ENCODE data around the gene IFIT2.

Gene IFIT2

DNA sequence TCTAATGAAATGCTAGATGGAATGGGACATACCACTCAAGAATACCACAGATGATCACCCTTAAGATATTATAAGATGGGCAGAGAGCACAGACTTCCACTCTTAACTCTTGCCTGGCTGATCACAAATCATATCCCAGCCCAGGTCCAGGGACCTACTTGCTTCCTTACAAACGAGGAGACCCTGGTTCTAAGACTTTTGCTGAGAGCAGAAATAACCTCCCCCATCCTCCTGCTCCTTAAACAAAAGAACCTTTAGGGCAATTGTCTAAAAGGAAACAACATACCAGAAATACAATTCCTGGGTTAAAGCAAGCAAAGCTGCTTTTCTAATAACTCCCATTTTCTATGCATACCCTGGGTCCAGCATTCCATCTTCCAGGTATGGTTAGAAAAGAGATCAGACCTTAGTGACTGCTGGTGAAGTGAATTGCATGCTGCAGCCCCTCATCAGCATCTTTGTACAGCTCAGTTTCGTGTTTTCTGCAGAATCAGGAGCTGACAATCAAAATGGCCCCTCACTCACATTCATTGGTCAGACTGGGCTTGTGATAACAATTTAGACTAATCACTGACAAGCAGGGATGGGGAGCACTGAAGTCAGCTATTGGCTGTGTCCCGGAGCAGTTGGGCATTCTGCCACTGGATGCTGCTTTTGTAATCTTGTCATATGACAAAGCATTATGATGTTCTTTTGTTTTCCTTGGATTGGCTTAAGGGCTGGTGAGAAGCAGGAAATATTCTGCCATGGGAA lies 40.5 kb downstream of the IFIT2 start:
- no peak for DNase-seq (ENCODE audit: low read depth)
- TF ChIP-seq, protein P1, sequence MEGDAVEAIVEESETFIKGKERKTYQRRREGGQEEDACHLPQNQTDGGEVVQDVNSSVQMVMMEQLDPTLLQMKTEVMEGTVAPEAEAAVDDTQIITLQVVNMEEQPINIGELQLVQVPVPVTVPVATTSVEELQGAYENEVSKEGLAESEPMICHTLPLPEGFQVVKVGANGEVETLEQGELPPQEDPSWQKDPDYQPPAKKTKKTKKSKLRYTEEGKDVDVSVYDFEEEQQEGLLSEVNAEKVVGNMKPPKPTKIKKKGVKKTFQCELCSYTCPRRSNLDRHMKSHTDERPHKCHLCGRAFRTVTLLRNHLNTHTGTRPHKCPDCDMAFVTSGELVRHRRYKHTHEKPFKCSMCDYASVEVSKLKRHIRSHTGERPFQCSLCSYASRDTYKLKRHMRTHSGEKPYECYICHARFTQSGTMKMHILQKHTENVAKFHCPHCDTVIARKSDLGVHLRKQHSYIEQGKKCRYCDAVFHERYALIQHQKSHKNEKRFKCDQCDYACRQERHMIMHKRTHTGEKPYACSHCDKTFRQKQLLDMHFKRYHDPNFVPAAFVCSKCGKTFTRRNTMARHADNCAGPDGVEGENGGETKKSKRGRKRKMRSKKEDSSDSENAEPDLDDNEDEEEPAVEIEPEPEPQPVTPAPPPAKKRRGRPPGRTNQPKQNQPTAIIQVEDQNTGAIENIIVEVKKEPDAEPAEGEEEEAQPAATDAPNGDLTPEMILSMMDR (IDR thresholded peaks at IDR 0.05; ENCODE audit: low read depth, low read length, missing control alignments) = no peak
- no peak overlapping the region for H3K4me3 ChIP-seq (ENCODE audit: low read depth, low read length)

DNA sequence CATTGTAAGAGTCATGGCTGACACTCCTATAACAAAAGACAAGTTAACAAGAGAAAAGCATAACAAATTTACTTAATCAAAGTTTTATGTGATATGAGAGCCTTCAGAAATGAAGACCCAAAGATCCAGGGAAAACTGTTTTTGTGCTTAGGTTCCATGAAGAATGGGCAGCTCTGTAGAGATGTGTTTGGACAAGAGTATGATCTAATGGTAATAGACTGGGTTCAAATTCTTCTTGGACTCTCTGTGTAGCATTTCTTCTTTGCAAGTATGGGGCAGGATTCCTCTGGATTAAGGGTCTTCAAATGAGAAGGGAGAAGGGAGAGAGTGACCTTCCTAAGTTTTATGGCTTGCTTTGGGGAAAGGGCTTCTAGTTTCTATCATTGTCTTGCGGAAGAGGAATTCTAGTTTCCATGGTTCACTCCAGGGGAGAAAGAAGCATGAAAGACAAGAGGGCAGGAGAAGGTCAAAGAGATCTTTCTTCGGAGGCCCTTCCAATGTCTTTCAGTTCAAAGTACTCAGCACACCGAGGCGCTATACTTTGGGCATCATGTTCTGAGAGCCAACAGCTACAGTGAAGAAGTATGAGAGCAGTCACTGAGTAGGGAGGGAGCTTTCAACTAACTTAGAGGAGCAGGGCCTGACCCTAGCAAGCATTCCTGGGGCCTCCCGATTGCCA lies 41.4 kb downstream of the IFIT2 start:
- TF ChIP-seq, protein P1 (IDR thresholded peaks at IDR 0.05; ENCODE audit: low read depth, low read length, missing control alignments) = no peak
- no peak overlapping the region for H3K4me3 ChIP-seq (ENCODE audit: low read depth, low read length)
- DNase-seq (ENCODE audit: low read depth) = no peak

DNA sequence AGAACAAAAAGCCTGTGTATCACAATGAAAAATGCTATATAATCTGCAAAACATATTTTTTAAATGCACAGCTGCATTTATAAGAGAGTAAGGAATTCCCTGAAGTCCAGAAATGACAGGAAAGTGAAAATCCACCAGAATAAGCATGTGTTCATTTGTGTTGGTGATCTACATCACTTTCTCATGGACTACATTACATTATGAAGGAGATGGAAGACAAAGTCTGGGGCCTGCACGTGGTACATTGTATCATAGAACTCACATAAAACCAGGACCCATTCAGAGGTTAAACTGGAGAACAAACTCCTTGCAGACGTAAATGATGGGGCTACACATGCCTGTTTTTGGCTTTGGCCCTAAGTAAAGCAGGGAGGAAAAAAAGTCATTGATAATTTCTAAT lies 42.3 kb downstream of the IFIT2 start:
- no peak overlapping the region for H3K4me3 ChIP-seq (ENCODE audit: low read depth, low read length)
- TF ChIP-seq, protein P1 (IDR thresholded peaks at IDR 0.05; ENCODE audit: low read depth, low read length, missing control alignments) = no peak
- DNase-seq (ENCODE audit: low read depth) = no peak

DNA sequence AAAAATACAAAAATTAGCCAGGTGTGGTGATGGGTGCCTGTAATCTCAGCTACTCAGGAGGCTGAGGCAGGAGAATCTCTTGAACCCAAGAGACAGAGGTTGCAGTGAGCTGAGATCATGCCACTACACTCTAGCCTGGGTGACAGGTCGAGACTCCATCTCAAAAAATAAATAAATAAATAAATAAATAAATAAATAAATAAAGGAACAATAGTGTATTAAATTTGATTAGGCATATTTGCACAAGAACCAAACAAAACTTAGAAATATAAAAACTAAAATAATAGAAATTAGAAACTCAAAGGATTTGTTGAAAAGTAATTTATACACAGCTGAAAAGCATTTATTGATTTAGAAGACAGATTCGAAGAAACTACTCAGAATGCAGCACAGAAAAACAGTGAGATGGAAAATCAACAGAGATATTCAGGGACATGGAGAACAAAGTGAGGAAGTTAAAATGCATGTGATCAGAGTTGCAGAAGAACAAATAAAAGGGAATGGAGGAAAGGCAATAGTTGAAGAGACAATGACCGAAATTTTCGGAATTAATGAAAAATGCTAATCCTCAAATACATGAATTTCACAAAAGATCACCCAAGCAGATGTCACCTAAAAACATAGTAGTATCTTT lies 43.6 kb downstream of the IFIT2 start:
- no peak overlapping the region for H3K4me3 ChIP-seq (ENCODE audit: low read depth, low read length)
- TF ChIP-seq, protein P1 (IDR thresholded peaks at IDR 0.05; ENCODE audit: low read depth, low read length, missing control alignments) = no peak
- no peak for DNase-seq (ENCODE audit: low read depth)

DNA sequence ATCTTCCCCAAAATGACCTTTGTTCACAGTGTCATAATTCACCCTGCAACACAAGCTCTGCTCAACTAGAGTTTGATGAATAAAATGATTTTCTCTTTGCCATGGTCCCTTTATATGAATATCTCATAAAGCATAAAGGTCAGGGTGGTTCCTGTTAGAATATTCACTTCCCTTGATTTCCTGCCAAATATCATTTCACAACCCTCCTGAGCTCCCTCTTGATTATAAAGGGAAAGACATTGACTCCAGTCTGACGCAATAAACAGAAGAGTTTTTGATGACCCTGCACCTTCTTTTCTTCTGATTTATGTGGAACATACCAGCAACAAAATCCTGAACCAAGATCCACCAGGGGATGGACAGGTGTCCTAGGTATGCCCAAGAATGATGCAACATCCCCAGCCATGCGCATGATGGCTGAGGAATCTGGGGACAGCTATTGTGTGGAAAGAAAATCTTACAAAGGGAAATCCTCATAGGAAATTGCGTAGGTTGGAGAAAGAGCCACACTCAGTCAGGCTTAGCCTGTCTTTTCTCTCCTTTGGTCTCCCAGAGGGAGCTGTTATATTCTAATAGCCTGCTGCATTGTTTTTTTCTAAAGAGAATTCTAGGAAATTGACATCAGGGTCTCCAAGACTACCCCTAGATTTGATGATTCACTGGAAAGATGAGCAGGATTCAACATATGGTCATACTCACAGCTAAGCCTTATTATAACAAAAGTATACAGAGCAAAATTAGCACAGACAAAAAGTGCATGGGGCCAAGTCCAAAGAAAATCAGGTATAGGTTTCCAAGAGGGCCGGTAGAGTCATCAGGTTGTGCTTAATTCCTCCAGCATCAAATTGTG lies 44.8 kb downstream of the IFIT2 start:
- no peak for DNase-seq (ENCODE audit: low read depth)
- H3K4me3 ChIP-seq (ENCODE audit: low read depth, low read length) = no peak overlapping the region
- TF ChIP-seq, protein P1 (IDR thresholded peaks at IDR 0.05; ENCODE audit: low read depth, low read length, missing control alignments) = no peak

DNA sequence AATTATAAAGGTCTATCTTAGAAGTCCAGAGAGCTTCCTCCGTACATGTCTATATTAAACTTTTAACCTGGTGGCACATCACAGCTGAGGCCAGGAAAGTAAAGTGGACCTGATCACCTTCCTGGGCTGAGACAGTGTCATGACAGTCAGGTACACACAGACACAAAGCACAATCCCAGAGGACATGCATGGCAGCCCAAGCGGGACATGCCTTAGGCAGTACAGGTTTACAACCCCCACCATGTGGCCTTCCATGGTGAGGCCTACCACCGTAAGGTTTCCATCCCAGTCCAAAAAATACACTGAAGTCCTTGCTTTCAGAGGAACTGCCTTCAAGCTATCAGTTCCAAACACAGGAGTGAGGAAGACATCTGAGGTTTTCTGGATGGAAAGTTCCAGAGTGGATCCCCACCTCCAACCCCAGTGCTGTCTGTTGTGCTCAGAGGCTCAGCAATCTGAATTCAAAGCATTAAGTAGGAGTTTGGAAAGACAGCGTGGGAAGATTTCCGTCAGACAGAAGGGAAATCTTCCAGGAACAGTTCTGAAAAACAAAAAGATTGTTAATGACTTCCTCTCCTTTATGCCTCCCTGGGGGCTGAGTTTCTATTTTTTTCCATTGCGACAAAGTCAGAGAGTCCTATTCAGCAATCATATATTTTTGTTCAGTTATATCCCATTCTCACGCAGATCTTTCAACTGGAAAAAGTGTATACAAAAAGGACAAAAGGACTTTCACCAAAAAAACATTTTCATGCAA lies 46.0 kb downstream of the IFIT2 start:
- no peak for DNase-seq (ENCODE audit: low read depth)
- no peak overlapping the region for H3K4me3 ChIP-seq (ENCODE audit: low read depth, low read length)
- TF ChIP-seq, protein P1 (IDR thresholded peaks at IDR 0.05; ENCODE audit: low read depth, low read length, missing control alignments) = no peak

Data from GM12864 (cell line).